ENCODE measurements around the gene KBTBD4.
"Not testable (repeated sequence)": the region's sequence is repeated elsewhere in the genome, so short reads cannot be mapped to it uniquely, and the experiment has no call there.

The KBTBD4 gene

DNA sequence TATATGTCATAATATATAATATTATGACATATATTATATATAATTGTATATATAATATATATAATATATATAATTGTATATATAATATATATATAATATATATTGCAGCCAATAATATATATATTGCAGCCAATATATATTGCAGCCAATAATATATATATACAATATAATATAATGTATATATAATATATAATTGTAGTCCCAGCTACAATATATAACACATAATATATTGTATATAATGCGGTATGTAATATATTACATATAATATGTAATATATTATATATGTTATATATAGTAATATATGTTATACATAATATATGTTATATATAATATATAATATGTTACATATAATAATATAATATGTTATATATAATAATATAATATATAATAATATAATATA is 20.1 kb downstream of the KBTBD4 start:
- peak; percentile 99 for FAIRE-seq

- FAIRE-seq = not testable (repeated sequence)
Measured at GRCh38 chr11:47557004-47557403, 21.8 kb downstream of the KBTBD4 start.

GRCh38 chr11:47553406-47553743 is 25.4 kb downstream of the KBTBD4 start:
- FAIRE-seq = no peak

DNA sequence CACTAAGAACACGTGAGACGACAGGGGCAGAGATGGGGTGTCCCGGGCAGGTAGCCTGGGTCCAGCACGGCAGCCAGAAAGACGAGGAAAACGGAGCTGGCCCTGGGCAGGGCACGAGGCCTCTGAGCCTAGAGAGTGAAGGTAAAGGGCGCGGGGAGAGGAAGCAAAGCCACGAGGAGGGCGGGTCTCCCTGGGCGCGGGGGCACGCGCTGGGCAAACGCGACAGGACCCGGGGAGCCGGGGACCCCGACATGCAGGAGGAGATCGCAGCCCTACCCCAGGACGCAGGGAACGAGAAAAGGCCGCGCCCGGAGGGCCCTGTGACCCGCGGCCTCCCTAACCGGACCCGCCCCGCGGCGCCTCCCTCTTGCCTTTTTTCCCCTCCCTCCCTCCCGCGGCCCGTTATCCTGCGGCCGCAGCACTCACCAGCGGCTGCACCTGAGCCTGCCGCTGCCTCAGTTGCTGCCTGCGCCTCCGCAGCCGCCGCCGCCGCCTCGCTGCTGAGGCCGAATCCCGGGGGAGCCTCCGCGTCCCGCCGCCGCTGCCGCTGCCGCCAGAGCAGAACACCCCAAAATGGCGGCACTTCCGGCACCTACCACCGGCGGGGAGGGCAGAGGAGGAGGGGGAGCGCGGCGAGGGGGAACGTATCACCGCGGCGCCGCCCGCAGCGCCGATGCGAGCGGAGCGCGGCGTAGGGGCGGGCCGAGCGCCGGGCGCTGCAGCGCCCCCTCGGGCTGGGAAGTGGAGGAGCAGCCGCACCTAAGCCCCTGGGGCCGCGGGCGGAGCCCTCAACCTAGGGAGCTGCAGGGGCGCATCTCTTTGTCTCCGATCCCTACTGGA is 26.0 kb downstream of the KBTBD4 start, which contains the start of gene CELF1:
TSS of gene CELF1 (minus strand) at position 567 of the 840 bp plus-strand sequence. CDS start 53,609 bp downstream, outside the sequence.
- FAIRE-seq = no peak

- FAIRE-seq = no peak
Measured at GRCh38 chr11:47552056-47552565, 26.7 kb downstream of the KBTBD4 start.

DNA sequence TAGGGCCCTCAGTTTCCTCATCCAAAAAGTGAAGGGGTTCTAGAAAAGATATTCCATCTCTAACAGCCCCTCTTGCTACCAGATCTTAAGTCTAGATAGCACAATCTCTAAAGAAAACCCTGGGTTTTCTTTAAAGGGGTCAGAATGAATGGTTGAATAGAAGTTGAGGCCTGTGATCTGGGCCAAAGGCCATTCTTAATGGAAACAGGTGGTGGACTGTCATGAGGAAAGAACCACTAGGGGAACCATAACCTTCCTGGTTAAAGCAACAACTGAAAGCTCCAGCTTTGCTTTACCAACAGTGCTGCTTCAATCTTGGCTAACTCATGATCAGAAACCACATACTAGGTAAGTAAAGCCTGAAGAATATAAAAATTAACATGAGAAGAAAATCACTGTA is 27.7 kb downstream of the KBTBD4 start:
- no peak for FAIRE-seq

DNA sequence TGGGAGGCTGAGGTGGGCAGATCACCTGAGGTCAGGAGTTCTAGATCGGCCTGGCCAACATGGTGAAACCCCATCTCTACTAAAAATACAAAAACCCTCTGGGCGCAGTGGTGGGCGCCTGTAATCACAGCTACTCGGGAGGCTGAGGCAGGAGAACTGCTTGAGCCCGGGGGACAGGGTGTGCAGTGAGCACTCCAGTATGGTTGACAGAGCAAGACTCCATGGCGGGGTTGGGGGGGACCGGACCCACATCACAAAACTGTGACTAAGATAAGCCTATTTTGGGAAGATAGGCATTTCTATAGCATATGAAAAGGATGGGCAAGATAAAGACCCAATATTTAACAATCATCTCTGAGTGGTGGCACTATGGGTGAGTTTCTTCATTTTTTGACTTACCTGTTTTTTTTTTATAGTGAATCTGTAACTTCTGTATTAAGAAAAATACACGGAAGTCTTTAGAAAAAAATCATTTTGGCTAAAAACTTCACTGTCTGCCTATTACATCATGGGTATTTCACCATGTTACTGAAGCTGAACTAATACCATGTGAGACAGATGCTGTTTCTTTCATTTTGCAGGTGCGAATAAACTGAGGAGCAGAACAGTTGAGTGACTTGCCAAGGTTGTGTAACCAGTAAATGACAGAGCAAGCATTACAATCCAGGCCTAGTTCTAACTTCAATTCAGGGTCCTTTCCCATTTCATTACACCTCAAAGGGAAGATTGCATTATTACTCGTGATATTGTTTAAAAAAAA is 28.3 kb downstream of the KBTBD4 start:
- no peak for FAIRE-seq

DNA sequence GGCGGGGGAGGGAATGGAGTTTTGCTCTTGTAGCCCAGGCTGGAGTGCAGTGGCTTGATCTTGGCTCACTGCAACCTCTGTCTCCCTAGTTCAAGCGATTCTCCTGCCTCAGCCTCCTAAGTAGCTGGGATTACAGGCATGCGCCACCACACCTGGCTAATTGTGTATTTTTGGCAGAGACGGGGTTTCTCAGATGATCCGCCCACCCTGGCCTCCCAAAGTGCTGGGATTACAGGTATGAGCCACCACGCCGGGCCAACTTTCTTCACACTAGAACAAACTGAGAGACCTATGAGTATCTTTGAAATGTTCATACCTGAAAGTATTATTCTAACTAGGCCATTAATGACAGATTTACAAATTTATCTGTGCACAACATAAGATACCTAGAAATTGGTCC is 32.5 kb downstream of the KBTBD4 start:
- not testable (repeated sequence) for FAIRE-seq

- no peak for FAIRE-seq
Measured at GRCh38 chr11:47545298-47545697, 33.5 kb downstream of the KBTBD4 start.

DNA sequence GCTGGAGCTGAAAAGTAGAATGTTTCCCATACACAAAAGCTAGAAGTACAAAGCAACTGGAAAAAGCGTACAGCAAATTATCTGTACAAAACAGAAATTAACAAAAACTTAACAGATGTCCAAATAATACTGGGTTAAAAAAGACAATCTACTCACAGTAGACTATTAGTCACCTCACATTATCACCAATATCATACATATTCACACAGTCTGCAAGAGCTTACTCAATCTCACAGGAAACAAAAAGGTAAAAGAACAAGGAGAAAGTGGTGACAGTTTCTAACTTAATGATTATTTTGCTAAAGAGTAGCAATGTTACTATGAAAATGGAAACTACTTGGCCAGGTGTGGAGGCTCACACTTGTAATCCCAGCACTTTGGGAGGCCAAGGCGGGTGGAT is 37.7 kb downstream of the KBTBD4 start:
- FAIRE-seq = no peak

DNA sequence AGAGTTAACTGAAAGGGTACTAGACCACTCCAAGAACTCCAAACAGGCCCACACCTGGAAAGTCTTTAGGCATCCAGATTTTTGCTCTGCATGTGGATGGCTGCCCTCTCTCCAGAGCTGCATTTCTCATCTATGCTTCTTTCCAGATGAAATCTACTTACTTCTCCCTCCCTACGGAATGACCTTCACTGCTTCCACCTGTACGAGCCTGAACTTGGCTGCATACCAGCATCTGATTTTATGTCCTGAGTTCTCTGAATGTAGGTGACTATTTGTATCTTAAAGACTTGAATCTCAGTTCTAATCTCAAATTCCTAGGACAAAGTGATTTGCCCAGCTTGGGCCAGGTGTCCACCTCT is 39.1 kb downstream of the KBTBD4 start:
- no peak for FAIRE-seq

GRCh38 chr11:47538741-47539565 is 39.8 kb downstream of the KBTBD4 start:
- FAIRE-seq = no peak

DNA sequence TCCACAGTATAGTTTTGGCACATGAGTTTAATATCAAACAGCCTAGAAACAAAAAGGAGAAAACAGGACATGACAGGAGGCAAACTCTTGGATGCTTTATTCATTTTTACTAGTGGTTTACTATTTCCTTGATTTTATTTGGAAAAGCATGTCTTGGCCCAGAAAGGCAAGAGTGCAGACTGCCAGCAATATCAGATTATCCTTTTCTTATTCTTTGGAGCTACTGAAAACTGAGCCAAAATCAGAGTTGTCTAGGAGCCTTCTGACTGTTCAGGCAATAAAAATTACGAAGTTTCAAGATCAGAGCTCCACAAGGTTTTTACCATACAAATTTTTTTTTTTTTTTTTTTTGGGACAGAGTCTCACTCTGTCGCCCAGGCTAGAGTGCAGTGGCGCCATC is 41.9 kb downstream of the KBTBD4 start:
- no peak for FAIRE-seq

DNA sequence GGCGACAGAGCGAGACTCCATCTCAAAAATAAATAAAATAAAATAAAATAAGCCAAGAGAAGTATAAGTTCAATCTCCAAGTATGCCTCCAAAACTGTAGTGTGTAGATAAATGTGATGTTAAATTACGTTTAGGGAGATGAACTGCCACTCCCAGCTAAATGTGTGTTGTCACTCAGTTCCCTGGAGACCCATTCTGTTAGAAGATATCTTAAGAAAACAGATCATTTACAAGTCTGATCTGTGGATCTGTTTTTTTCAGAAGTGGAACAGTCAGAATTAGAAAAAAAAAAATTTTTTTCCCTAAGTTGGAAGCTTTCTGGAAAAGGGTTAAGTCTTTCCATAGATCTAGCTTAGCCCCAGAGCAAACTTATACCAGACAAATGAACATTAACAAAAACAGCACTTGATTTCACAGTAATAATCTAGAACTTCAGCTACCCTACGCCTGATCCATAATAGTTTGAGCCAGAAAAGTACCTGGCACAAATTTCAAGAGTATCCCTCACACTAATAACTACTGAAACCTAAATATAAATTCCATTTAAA is 44.0 kb downstream of the KBTBD4 start:
- no peak for FAIRE-seq

- no peak for FAIRE-seq
Measured at GRCh38 chr11:47533690-47534151, 45.0 kb downstream of the KBTBD4 start.

GRCh38 chr11:47532597-47533213 is 46.1 kb downstream of the KBTBD4 start:
- FAIRE-seq = no peak

- no peak for FAIRE-seq
Measured at GRCh38 chr11:47531666-47532065, 47.1 kb downstream of the KBTBD4 start.

DNA sequence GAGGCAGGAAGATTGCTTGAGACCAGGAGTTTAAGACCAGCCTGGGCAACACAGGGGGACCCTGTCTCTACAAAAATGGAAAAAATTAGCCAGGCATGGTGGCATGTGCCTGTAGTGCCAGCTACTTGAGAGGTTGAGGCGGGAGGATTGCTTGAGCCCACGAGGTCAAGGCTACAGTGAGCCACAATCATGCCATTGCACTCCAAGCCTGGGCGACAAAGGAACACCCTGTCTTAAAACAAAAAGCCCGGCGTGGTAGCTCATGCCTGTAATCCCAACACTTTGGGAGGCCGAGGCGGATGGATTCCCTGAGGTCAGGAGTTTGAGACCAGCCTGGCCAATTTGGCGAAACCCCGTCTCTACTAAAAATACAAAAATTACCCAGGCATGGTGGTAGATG is 48.0 kb downstream of the KBTBD4 start:
- FAIRE-seq = not testable (repeated sequence)

- no peak for FAIRE-seq
Measured at GRCh38 chr11:47529951-47530350, 48.8 kb downstream of the KBTBD4 start.

- FAIRE-seq = no peak
Measured at GRCh38 chr11:47527186-47527585, 51.6 kb downstream of the KBTBD4 start.

DNA sequence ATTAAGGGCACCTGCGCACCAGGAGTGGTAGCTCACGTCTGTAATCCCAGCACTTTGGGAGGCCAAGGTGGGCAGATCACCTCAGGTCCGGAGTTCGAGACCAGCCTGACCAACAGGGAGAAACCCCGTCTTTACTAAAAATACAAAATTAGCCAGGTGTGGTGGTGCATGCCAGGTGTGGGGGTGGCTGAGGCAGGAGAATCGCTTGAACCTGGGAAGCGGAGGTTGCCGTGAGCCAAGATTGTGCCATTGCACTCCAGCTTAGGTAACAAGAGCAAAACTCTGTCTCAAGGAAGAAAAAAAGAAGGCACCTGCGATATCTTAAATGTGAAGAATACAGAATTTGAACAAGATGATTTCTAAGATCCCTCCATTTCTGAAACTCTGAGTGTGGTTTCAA is 52.7 kb downstream of the KBTBD4 start:
- not testable (repeated sequence) for FAIRE-seq

GRCh38 chr11:47524291-47524874 is 54.4 kb downstream of the KBTBD4 start:
- FAIRE-seq = no peak

Data from colon (tissue), 2 donors.